Measurements from ENCODE around the gene APOBEC4.

APOBEC4 gene

DNA sequence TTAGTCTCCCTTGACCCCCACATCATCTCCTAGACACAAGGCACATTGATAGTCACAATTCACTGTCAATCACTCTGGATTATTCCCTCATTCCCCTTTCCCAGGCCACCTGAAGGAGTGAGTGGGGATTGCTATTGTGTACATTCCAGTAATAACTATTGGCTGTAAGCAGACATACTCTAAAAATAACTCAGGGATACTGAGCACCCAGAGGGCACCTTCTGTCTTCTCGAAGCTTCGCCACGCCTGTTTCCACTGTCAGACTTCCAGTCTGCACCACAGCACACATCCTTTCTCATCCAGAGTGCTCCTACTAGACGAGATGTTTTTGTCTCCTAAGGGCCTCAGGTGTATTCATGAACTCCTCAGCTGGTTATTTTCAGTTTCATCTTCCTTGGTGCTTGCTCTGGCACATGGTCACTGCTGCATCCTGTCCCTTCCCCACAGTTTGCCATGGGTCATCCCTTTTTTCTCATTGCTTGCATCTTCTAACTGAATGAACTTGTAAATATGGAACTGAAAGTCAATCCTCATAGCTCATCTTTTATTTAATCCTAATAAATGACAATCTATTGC is 848 bp upstream of the APOBEC4 start:
- Mint-ChIP-seq H3K27ac (no peak overlapping the region), H3K9me3 (no peaks in the 10 kb centered on the region), H3K4me3 (no peak overlapping the region), H3K27me3 (ENCODE audit: low read depth) (no peaks in the 10 kb centered on the region), H3K4me1 (ENCODE audit: low read depth) (peaks cover 36% of the 10 kb centered on the region), H3K36me3 (ENCODE audit: low read depth) (no peaks in the 10 kb centered on the region)
- no peak for DNase-seq (ENCODE audit: low spot score)

DNA sequence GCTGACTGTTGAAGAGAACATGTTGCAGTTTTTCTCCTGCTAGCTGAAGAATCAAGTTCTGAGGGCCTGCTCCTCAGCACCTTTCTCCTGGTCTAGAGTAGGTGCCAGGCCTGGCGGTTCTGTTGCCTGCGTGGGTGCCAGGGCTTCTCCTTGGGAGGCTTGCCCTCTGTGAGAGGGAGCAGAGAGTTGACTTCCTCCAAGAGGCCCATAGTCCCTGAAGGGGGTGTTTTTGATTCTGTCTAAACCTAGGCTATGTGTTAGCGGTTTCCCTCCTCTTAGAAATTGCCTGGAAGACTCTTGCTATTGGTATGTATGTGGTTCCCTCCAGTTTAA is 312 bp upstream of the APOBEC4 start:
- Mint-ChIP-seq H3K27ac (no peak overlapping the region), H3K4me3 (no peak overlapping the region), H3K36me3 (ENCODE audit: low read depth) (no peaks in the 10 kb centered on the region), H3K9me3 (no peaks in the 10 kb centered on the region), H3K27me3 (ENCODE audit: low read depth) (no peaks in the 10 kb centered on the region), H3K4me1 (ENCODE audit: low read depth) (peaks cover 36% of the 10 kb centered on the region)
- no peak for DNase-seq (ENCODE audit: low spot score)

DNA sequence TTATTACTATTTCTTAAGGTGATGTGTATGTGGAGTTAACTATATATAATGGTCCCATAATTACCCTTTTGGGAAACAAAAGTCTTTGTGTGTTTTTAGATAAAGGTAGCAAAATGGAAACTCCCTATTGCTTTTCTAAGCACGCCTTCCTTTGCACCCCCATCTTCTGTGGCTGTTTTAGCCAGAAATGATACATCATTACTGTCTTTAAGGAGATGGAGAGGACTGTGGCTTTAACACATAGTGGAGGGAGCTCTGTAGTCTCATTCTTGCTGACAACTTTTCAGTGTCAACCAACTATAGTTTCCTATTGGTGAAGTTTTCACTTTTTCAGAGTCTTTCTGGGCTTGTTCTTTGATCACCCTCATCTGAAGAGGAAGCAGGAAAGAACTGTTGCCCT is 1.0 kb downstream of the APOBEC4 start:
- peak; percentile 33 for DNase-seq (ENCODE audit: low spot score)
- no peaks in the 10 kb centered on the region for H3K36me3 Mint-ChIP-seq (ENCODE audit: low read depth)
- H3K4me1 Mint-ChIP-seq (ENCODE audit: low read depth) = peaks cover 36% of the 10 kb centered on the region
- H3K4me3 Mint-ChIP-seq = peak overlapping the region; percentile 56
- no peaks in the 10 kb centered on the region for H3K9me3 Mint-ChIP-seq
- peak overlapping the region; percentile 72 for H3K27ac Mint-ChIP-seq
- H3K27me3 Mint-ChIP-seq (ENCODE audit: low read depth) = peaks cover 3% of the 10 kb centered on the region

DNA sequence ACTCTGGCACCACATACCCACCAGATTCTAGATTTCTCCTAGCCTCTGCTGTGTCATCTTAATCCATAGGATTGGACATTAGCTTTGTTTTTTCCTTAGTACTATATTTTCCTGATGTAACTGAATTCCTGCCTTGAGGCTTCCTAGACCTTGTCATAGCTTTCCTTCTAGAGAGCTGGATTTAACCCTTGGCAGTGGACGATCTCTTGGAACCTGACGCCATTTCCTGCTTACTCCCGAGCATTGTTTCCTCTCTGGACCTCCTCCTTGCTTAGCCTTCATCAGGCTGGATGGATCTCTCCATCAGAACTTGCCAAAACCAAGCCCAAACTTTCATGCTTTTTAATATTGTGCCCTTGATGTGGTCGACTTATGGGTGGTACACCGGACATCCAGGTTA is 1.5 kb downstream of the APOBEC4 start:
- H3K27ac Mint-ChIP-seq = peak overlapping the region; percentile 72
- peak overlapping the region; percentile 56 for H3K4me3 Mint-ChIP-seq
- H3K27me3 Mint-ChIP-seq (ENCODE audit: low read depth) = peaks cover 5% of the 10 kb centered on the region
- DNase-seq (ENCODE audit: low spot score) = no peak
- H3K9me3 Mint-ChIP-seq = no peaks in the 10 kb centered on the region
- peaks cover 38% of the 10 kb centered on the region for H3K4me1 Mint-ChIP-seq (ENCODE audit: low read depth)
- H3K36me3 Mint-ChIP-seq (ENCODE audit: low read depth) = no peaks in the 10 kb centered on the region

DNA sequence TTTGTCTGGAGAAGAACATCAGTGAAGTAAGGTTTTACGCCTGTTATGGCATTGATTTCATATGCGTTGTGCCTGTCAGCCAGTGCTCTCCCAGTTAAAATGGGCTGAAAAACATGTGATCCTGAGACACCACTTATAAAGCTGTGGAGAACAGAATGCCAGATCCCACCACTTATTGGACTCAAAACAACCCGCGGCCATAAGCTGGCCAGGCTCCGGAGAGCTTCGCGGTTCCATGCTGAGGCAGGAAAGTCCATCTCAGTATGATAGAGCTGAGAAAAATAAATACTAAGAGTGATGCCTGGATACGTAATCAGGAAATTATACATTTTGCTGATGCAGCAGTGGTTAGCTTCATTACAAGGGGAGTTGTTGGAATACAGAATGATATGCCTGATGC is 5.1 kb downstream of the APOBEC4 start:
- no peaks in the 10 kb centered on the region for H3K9me3 Mint-ChIP-seq
- no peaks in the 10 kb centered on the region for H3K36me3 Mint-ChIP-seq (ENCODE audit: low read depth)
- no peak for DNase-seq (ENCODE audit: low spot score)
- H3K4me1 Mint-ChIP-seq (ENCODE audit: low read depth) = peaks cover 27% of the 10 kb centered on the region
- H3K27ac Mint-ChIP-seq = no peak overlapping the region
- peaks cover 8% of the 10 kb centered on the region for H3K27me3 Mint-ChIP-seq (ENCODE audit: low read depth)
- no peak overlapping the region for H3K4me3 Mint-ChIP-seq

DNA sequence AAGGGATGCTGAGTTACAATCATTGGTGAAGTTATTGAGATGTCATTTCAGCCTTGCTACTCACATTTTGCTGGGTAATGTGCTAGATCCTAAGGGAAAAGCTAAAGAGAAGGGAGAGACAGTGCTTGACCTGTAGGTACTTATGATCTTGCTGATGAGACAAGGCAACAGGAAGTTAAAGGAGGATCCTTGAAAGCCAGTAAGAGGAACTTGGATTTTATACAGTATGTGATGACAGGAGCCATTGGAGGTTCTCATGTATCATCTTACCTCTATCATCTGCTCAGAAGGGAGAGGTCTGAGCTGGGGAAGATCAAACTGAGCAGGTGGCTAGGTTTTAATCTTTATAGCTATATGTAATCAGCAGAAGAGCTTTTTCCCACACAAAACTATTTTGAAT is 6.3 kb downstream of the APOBEC4 start:
- Mint-ChIP-seq H3K27ac (no peak overlapping the region), H3K4me1 (ENCODE audit: low read depth) (peaks cover 15% of the 10 kb centered on the region), H3K27me3 (ENCODE audit: low read depth) (peaks cover 10% of the 10 kb centered on the region), H3K4me3 (no peak overlapping the region), H3K36me3 (ENCODE audit: low read depth) (no peaks in the 10 kb centered on the region), H3K9me3 (no peaks in the 10 kb centered on the region)
- DNase-seq (ENCODE audit: low spot score) = no peak

DNA sequence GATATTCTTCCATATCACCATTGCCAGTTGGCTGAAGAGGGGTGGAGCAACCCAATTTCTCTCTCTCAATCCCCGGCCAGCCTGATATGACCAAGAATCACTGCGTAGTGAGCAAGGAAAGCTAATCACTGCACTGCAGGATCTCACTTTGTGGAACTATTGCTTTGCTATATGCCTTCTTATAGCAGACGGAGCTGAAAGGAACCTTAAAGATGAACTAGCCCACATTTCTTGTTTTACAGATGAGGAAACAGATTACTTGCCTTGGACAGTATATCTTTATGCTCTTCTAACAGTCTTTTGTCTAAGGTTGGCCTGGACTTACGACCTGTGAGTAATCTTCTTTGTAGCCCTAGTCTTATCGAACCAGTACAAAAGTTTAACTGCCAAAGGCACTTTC is 7.6 kb downstream of the APOBEC4 start:
- no peak for DNase-seq (ENCODE audit: low spot score)
- Mint-ChIP-seq H3K4me3 (no peak overlapping the region), H3K27ac (no peak overlapping the region), H3K36me3 (ENCODE audit: low read depth) (no peaks in the 10 kb centered on the region), H3K9me3 (no peaks in the 10 kb centered on the region), H3K27me3 (ENCODE audit: low read depth) (peaks cover 13% of the 10 kb centered on the region), H3K4me1 (ENCODE audit: low read depth) (peaks cover 6% of the 10 kb centered on the region)

DNA sequence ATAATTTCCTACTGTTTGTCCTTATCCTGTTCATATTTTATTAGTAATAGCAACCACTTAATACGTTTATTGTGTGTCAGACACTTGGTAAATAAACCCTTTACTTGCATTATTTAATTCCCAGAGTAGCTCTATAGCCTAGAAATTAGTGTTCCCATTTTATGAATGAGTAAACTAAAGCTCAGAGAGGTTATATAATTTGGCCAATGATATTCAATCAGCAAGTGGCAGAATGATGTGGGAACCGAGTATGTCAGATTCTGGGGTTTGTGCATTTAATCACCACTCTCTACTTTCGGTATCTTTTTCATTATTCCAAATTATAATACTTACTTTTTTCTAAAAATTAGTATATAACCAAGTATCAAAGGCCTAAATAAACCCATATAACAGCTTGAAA is 10.9 kb downstream of the APOBEC4 start:
- Mint-ChIP-seq H3K27ac (no peak overlapping the region), H3K27me3 (ENCODE audit: low read depth) (peaks cover 26% of the 10 kb centered on the region), H3K36me3 (ENCODE audit: low read depth) (no peaks in the 10 kb centered on the region), H3K4me3 (no peak overlapping the region), H3K9me3 (no peaks in the 10 kb centered on the region), H3K4me1 (ENCODE audit: low read depth) (peaks cover 7% of the 10 kb centered on the region)
- DNase-seq (ENCODE audit: low spot score) = no peak

DNA sequence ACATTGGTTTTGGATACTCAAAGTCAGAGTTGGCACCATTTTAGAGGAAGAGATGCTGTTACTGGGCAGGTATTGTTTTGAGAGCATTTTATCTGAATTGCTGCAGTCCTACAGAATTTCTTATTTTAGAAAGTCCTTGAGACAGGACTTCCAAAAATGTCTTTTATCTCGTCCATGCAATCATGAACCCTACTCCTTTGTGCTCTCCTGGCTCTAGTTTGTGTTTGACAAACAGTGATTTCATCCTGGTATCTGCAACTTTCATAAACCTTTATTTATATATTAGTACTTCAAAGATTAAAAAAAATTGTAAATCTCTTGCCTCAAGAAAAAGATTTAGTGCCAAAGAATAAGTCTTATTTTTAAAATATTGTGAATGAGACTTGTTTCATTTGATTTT is 12.9 kb downstream of the APOBEC4 start:
- H3K27me3 Mint-ChIP-seq (ENCODE audit: low read depth) = peaks cover 29% of the 10 kb centered on the region
- no peak overlapping the region for H3K4me3 Mint-ChIP-seq
- no peaks in the 10 kb centered on the region for H3K9me3 Mint-ChIP-seq
- no peak for DNase-seq (ENCODE audit: low spot score)
- no peak overlapping the region for H3K27ac Mint-ChIP-seq
- H3K4me1 Mint-ChIP-seq (ENCODE audit: low read depth) = peaks cover 11% of the 10 kb centered on the region
- H3K36me3 Mint-ChIP-seq (ENCODE audit: low read depth) = peaks cover 5% of the 10 kb centered on the region

DNA sequence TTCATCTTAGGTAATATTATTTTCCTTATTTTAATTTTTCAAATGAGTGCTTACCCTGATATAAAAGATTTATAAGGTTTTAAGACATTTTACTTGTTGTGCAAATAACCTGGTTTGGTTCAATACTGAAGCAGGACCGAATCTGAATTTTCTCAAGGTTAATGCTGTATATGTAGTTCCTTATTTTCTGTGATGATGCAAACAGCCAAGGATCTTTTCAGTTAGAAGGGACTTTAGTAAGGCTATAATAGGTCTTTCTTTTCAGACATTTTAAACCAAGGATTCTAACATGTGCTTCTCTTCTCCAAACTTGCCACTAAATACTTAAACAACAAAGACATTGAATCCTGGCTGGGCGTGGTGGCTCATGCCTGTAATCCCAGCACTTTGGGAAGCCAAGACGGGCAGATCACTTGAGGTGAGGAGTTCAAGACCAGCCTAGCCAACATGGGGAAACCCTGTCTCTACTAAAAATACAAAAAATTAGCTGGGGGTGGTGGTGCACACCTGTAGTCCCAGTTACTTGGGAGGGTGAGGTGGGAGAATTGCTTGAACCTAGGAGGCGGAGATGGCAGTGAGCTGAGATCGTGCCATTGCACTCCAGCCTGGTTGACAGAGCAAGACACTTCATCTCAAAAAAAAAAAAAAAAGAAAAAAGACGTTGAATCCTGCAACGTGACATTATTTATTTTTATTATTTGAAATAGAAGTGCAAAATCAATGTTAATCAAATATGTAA is 14.3 kb downstream of the APOBEC4 start:
- no peak overlapping the region for H3K27ac Mint-ChIP-seq
- H3K27me3 Mint-ChIP-seq (ENCODE audit: low read depth) = peaks cover 29% of the 10 kb centered on the region
- H3K4me3 Mint-ChIP-seq = no peak overlapping the region
- H3K36me3 Mint-ChIP-seq (ENCODE audit: low read depth) = peaks cover 5% of the 10 kb centered on the region
- peaks cover 11% of the 10 kb centered on the region for H3K4me1 Mint-ChIP-seq (ENCODE audit: low read depth)
- H3K9me3 Mint-ChIP-seq = no peaks in the 10 kb centered on the region
- DNase-seq (ENCODE audit: low spot score) = no peak

DNA sequence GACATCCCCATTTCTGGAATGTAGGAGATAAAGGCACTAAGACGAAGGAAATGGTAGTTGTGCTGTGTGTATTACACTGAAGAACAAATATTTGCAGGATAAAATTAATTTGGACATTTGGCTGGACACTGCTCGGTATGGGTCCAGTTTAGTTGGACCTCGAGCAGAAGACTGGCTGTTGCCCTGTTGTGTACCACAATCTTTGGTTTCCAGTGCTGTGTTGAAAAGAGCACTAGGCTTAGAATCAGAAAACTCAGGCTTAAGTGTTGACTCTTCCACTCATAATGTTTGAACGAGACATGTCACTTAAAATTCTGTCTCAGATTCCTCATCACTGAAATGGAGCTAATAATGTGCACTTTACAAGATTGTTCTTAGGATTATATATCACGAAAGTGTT is 16.3 kb downstream of the APOBEC4 start:
- H3K36me3 Mint-ChIP-seq (ENCODE audit: low read depth) = peaks cover 20% of the 10 kb centered on the region
- peak overlapping the region; percentile 100 for H3K4me3 Mint-ChIP-seq
- H3K27me3 Mint-ChIP-seq (ENCODE audit: low read depth) = peaks cover 27% of the 10 kb centered on the region
- no peaks in the 10 kb centered on the region for H3K9me3 Mint-ChIP-seq
- peaks cover 18% of the 10 kb centered on the region for H3K4me1 Mint-ChIP-seq (ENCODE audit: low read depth)
- no peak for DNase-seq (ENCODE audit: low spot score)
- no peak overlapping the region for H3K27ac Mint-ChIP-seq

DNA sequence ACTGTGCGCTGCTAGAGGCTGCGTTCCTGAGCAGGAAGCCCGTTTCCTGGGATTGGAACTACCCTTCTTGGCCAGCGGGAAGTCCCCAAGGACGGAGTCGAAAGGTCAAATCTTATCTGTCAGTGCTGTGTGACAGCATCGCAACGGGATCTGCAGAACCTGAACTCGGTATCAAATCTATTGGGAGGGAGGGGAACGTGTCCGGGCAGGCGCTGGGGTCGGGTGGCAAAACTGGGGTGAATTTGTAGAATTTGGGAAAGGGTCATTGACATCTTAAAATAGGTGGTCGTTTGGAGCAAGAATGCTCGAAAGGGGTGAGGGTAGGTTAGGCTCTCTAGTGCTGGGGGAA is 16.8 kb downstream of the APOBEC4 start:
- Mint-ChIP-seq H3K36me3 (ENCODE audit: low read depth) (peaks cover 22% of the 10 kb centered on the region), H3K27ac (peak overlapping the region; percentile 99), H3K4me3 (peak overlapping the region; percentile 100), H3K4me1 (ENCODE audit: low read depth) (peaks cover 20% of the 10 kb centered on the region), H3K27me3 (ENCODE audit: low read depth) (peaks cover 24% of the 10 kb centered on the region), H3K9me3 (no peaks in the 10 kb centered on the region)
- no peak for DNase-seq (ENCODE audit: low spot score)

DNA sequence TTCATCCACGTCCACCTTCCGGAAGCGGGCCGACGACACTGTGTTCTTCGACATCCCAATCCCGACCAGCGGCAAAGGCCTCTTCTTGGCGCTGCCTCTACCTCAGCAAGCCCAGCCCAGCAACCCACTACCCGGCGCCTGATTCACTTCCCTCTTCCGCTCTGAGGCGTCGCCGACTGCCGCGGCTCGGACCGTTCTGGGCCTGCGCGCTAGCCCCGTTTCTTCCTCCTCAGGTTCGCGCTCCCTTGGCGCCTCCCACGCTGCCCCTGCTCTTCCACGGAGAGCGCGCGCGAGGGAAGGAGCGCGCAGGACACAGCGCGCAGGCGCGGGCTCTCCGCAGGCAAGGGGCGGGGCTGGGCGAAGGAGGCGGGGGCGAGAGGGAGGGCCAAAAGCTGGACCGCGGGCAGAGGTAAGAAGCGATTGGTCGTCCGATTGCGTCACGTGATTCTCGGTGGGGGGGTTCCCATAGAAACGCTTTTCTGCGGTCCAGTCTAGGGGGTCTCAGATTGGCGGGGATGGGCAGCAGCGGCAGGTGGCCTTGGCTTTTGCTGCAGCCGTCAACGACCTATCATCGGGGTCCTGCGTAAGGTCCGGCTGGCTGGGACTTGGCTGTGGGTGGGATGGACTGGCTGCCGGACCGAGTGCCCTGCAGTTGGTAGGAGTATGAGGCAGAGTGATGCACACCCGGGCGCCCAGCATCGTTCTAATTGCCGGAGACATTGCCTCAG is 17.3 kb downstream of the APOBEC4 start, which contains the start of gene ARPC5:
TSS of gene ARPC5 (minus strand) at position 178 of the 728 bp plus-strand sequence. CDS start at position 54, 124 bp downstream.
- Mint-ChIP-seq H3K4me1 (ENCODE audit: low read depth) (peaks cover 22% of the 10 kb centered on the region), H3K4me3 (peak within 1 kb of the TSS; percentile 100), H3K27me3 (ENCODE audit: low read depth) (peaks cover 24% of the 10 kb centered on the region), H3K27ac (peak within 1 kb of the TSS; percentile 99), H3K36me3 (ENCODE audit: low read depth) (peaks cover 24% of the 10 kb centered on the region), H3K9me3 (no peaks in the 10 kb centered on the region)
- DNase-seq (ENCODE audit: low spot score) = peak; percentile 97

DNA sequence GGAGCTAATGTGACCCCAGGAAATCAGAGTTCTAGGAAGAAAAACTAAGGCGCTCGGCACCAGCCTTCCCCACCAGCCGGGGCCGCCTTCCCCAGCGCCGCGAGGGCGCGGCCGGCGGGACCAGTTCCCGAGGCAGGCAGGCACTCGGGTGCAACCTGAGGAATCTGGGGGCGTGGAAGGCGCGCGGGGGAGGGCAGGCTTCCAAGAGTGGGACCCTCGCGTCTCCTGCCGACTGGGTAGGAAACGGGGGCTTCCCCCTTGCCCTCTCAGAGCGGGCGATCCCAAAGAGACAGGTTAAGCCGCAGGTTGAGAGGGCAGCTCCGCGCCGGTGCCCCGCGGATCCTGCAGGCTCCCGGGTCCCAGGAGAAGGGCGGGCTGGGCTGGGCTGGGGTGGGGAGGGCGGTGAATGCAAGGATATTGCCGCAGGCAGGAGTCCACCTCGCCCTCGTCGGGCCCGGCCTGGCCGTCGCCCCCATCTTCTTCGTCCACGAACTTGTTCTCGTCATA is 18.0 kb downstream of the APOBEC4 start:
- H3K4me1 Mint-ChIP-seq (ENCODE audit: low read depth) = peaks cover 27% of the 10 kb centered on the region
- no peaks in the 10 kb centered on the region for H3K9me3 Mint-ChIP-seq
- peaks cover 29% of the 10 kb centered on the region for H3K36me3 Mint-ChIP-seq (ENCODE audit: low read depth)
- peak overlapping the region; percentile 99 for H3K27ac Mint-ChIP-seq
- peak overlapping the region; percentile 100 for H3K4me3 Mint-ChIP-seq
- peaks cover 24% of the 10 kb centered on the region for H3K27me3 Mint-ChIP-seq (ENCODE audit: low read depth)
- DNase-seq (ENCODE audit: low spot score) = peak; percentile 35
